Activated CD8-positive, alpha-beta memory T cell treated with anti-CD3 and anti-CD28 coated beads, Interleukin-2, amount 10 ng/mL, durations not matched to agents 7 days and 5 days (primary cell): ENCODE measurements around the gene IL17RE. TPM values are rescaled to one million over a fixed set of nuclear protein-coding genes. Genes with fewer than 3 reads are reported as not detected.

Experiments
- total RNA-seq, 2 experiments: library from RNA; stranded (reverse); gene quantifications; one replicate each; pipeline ENCODE4 v1.2.3, GENCODE V29; 2021

IL17RE gene
- total RNA-seq, 2 experiments from 2014 or later = 0.68 to 1.9 TPM

Other genes with a start within 250 kb of the IL17RE start
- not detected for gene CPNE9, start 199.0 kb upstream of the IL17RE start, total RNA-seq
- 10 to 100 TPM; 48.1 to 50.1 TPM for gene BRPF1, start 171.1 kb upstream of the IL17RE start, total RNA-seq
- 10 to 100 TPM; 32.1 to 34.5 TPM for gene OGG1, start 152.9 kb upstream of the IL17RE start, total RNA-seq
- gene CAMK1, start 132.9 kb upstream of the IL17RE start, total RNA-seq = 10 to 100 TPM; 31.7 to 57.7 TPM
- 10 to 100 TPM; 89.8 to 90.6 TPM for gene TADA3, start 110.4 kb upstream of the IL17RE start, total RNA-seq
- 100 to 1,000 TPM; 274 to 300 TPM for gene ARPC4, start 109.8 kb upstream of the IL17RE start, total RNA-seq
- gene TTLL3, start 92.6 kb upstream of the IL17RE start, total RNA-seq = 10 to 100 TPM; 40.4 to 77.5 TPM
- 10 to 100 TPM; 61.7 to 77.6 TPM for gene RPUSD3, start 58.8 kb upstream of the IL17RE start, total RNA-seq
- not detected for gene CIDEC, start 22.6 kb upstream of the IL17RE start, total RNA-seq
- 10 to 100 TPM; 27.9 to 44.0 TPM for gene JAGN1, start 12.2 kb upstream of the IL17RE start, total RNA-seq
- under 1 TPM; 0.30 to 0.41 TPM for gene IL17RC, start 14.2 kb downstream of the IL17RE start, total RNA-seq
- gene CRELD1, start 31.0 kb downstream of the IL17RE start, total RNA-seq = 10 to 100 TPM; 17.4 to 18.9 TPM
- gene PRRT3, start 49.6 kb downstream of the IL17RE start, total RNA-seq = 1 to 10 TPM; 3.5 to 6.4 TPM
- 10 to 100 TPM; 52.5 to 63.8 TPM for gene EMC3, start 84.0 kb downstream of the IL17RE start, total RNA-seq
- 100 to 1,000 TPM in 1 of 2 experiments, 10 to 100 TPM in 1; 75.1 to 109 TPM for gene FANCD2, start 123.6 kb downstream of the IL17RE start, total RNA-seq
- not detected for gene FANCD2OS, start 205.4 kb downstream of the IL17RE start, total RNA-seq
- gene BRK1, start 212.8 kb downstream of the IL17RE start, total RNA-seq = 100 to 1,000 TPM in 1 of 2 experiments, 10 to 100 TPM in 1; 86.9 to 106 TPM
- gene VHL, start 238.9 kb downstream of the IL17RE start, total RNA-seq = 10 to 100 TPM; 68.2 to 75.7 TPM